Spleen (tissue), 7 donors: ENCODE results near the gene SPIRE1.

Experiments used
- CTCF ChIP-seq, 11 experiments: fragments of 200-600 bp in 7 of 11; fragments of 450-650 bp in 4 of 11; sonication (generic) in 4 of 11; IDR thresholded peaks in 8 of 11; conservative IDR thresholded peaks in 3 of 11; 1 replicate in 7 of 11; 2 replicates in 4 of 11; pipeline versions ENCODE4 v1.4.0 to v1.8.0; 2016 to 2021; ENCODE audit warnings: antibody characterized with exemption in 11 of 11, inconsistent platforms in 4 of 11, mild to moderate bottlenecking in 1 of 11
- POLR2A ChIP-seq, 3 donors: fragments of 450-650 bp; IDR thresholded peaks; one replicate each; pipeline ENCODE4 v1.5.1; 2017; ENCODE audit warnings: antibody characterized with exemption in 3 of 3, mild to moderate bottlenecking in 1 of 3
- donor health status: DM: no; HTN: no; CAD: no; lungs with moderate emphysema.
- donor health status: DM: no; HTN: no; CAD: no.
- donor health status: DM: no; HTN: no; CAD: no.

- TF ChIP-seq CTCF (IDR thresholded peaks at IDR 0.05 in 8 of 11, conservative IDR thresholded peaks at IDR 0.05 in 3 of 11) (no peak), POLR2A (IDR thresholded peaks at IDR 0.05) (no peak)
Observed at GRCh38 chr18:12421732-12422131, 236.2 kb downstream of the SPIRE1 start.
